Heart left ventricle (tissue), 16 donors: ENCODE data around the gene TSC22D3. TPM values are rescaled to one million over a fixed set of nuclear protein-coding genes. Genes with fewer than 3 reads are reported as not detected.
A peak's percentile ranks its signal among the peaks of the same experiment; 100 is the strongest.

Experiments
- ATAC-seq, 4 donors: fragments of 200-7000 bp; cut with Tn5 transposase; one replicate each; pipeline ENCODE4 v1.9.1; 2020 to 2022; ENCODE audit warnings: moderate library complexity in 4 of 4, mild to moderate bottlenecking in 3 of 4, moderate number of reproducible peaks in 1 of 4
- DNase-seq, 5 donors: peaks; one replicate each; pipeline ENCODE4 v3.0.0-alpha.2; 2020
- H3K27ac ChIP-seq, 12 donors: fragments of 200-600 bp; sonication (generic) in 4 of 12; one replicate each; pipeline versions ENCODE4 v1.5.0 to v1.8.0; 2016 to 2022; ENCODE audit warnings: mild to moderate bottlenecking in 2 of 12
- H3K27me3 ChIP-seq, 9 donors: fragments of 200-600 bp; sonication (generic) in 2 of 9; one replicate each; pipeline versions ENCODE4 v1.5.1 to v1.8.0; 2016 to 2022; ENCODE audit warnings: mild to moderate bottlenecking in 3 of 9
- H3K36me3 ChIP-seq, 9 donors: fragments of 200-600 bp; sonication (generic) in 2 of 9; one replicate each; pipeline versions ENCODE4 v1.5.0 to v1.8.0; 2018 to 2022; ENCODE audit warnings: mild to moderate bottlenecking in 2 of 9
- H3K4me1 ChIP-seq, 12 donors: fragments of 200-600 bp; sonication (generic) in 4 of 12; one replicate each; pipeline versions ENCODE4 v1.5.0 to v1.8.0; 2016 to 2022; ENCODE audit warnings: mild to moderate bottlenecking in 3 of 12
- H3K4me3 ChIP-seq, 12 donors: fragments of 200-600 bp; sonication (generic) in 4 of 12; one replicate each; pipeline versions ENCODE4 v1.5.0 to v1.8.0; 2017 to 2022; ENCODE audit warnings: mild to moderate bottlenecking in 9 of 12, moderate library complexity in 4 of 12
- H3K9me3 ChIP-seq, 12 donors: fragments of 200-600 bp; sonication (generic) in 4 of 12; one replicate each; pipeline versions ENCODE4 v1.5.0 to v1.8.0; 2016 to 2022; ENCODE audit warnings: mild to moderate bottlenecking in 1 of 12
- CTCF ChIP-seq, 12 donors: fragments of 200-600 bp; sonication (generic) in 4 of 12; IDR thresholded peaks; one replicate each; pipeline versions ENCODE4 v1.5.0 to v1.8.0; 2018 to 2022; ENCODE audit warnings: antibody characterized with exemption in 12 of 12, mild to moderate bottlenecking in 5 of 12
- POLR2A ChIP-seq, 2 donors: fragments of 450-650 bp; IDR thresholded peaks; one replicate each; pipeline ENCODE4 v1.6.1; 2017; ENCODE audit warnings: antibody characterized with exemption in 2 of 2, mild to moderate bottlenecking in 2 of 2, moderate library complexity in 2 of 2
- WGBS, 4 donors: extraction: QIAGEN DNeasy Blood & Tissue Kit in 2 of 4; methylation state at CpG; one replicate each; pipeline versions ENCODE4 v1.1.5 to v1.1.7; 2013 to 2018; 5-methylcytosine and 5-hydroxymethylcytosine counted together
- intact Hi-C, 10 donors: fragments of 100-400 bp; cut with DNase I; formaldehyde crosslinking; loops; one replicate each; pipeline versions ENCODE4 v1.11.1 to v1.14.2; 2022
- polyA plus RNA-seq, 2 donors: library from polyadenylated mRNA; stranded (reverse); fragments of 200-250 nt; gene quantifications; one replicate each; pipeline ENCODE4 v1.2.3, GENCODE V29; 2013
- total RNA-seq, 9 donors: library from RNA; depleted of rRNA in 2 of 9; stranded (reverse); fragments of >200 nt in 2 of 9; fragmentation: NEBNext Ultra II Directional in 3 of 9; extraction: Animal tissue kit (Norgen Biotek cat#: 25700) in 3 of 9; gene quantifications; one replicate each; pipeline versions ENCODE4 v1.1.0 to v1.2.4, GENCODE V29; 2016 to 2023
- donor health status: ischemic (EF 13 %, LVEDD 7.1; RV severe dilation, severe dysfunction).
- donor health status: healthy with polysubstance abuse.
- donor health status: DM: no; HTN: yes; CAD: no.
- donor health status: DM: no; HTN: no; CAD: no.
- donor health status: ischemic (EF 25% LVEDD 6.9; RV normal size, moderate dysfunction).
- donor health status: ischemic (EF 25% LVEDD 5.7; RV mildly dilated, moderate dysfunction).
- donor health status: healthy.
- donor health status: DM: yes; HTN: yes; CAD: no.
- donor health status: ischemic (EF 35%, LVEDD 5.7; RV mildly dilated, moderate dysfunction).
- donor health status: nonischemic (EF 11% LVEDD 7.7; RV severe dilation, severe dysfunction).
- donor health status: DM: yes; HTN: yes; CAD: no.
- donor health status: PGD.
- donor health status: ischemic (EF 29% LVEDD 5.4; RV normal size, mild dysfunction).
- donor health status: nonischemic (EF 23%, LVEDD 6.1; RV moderate dilation, normal function).

TSC22D3 gene
- total and polyA plus RNA-seq, 11 donors = 28.0 to 145 (median 33.9) TPM

- no peak for DNase-seq
- Histone ChIP-seq H3K27ac (peak overlapping the region in 11 of 12 donors; percentile 90 to 99 (median 93)), H3K4me3 (peak overlapping the region in 11 of 12 donors; percentile 46 to 95 (median 75)), H3K4me1 (peaks cover 0 to 67% (median 12%) of the 10 kb centered on the region in 12 donors), H3K36me3 (peaks cover 0 to 25% (median 16%) of the 10 kb centered on the region in 9 donors), H3K9me3 (no peaks in the 10 kb centered on the region), H3K27me3 (peaks cover 0 to 9% (median 0%) of the 10 kb centered on the region in 9 donors)
- peak in 3 of 12 donors; percentile 5 to 10 (median 9) for TF ChIP-seq CTCF (IDR thresholded peaks at IDR 0.05)
- no peak for TF ChIP-seq POLR2A (IDR thresholded peaks at IDR 0.05)
- 56 to 83% (median 62%) methylated on average over 6 to 9 of the region's 9 CpGs for WGBS, 4 donors
- intact Hi-C loops = loop anchor here in 2 of 10 donors (2.0 to 5.0 kb wide), 2 partner anchors 37 to 38 kb away; no protein-coding TSS in a partner anchor
- no peak for ATAC-seq
These were observed 61.2 kb downstream of the TSC22D3 start for GRCh38 chrX:107714206-107714891.

DNA sequence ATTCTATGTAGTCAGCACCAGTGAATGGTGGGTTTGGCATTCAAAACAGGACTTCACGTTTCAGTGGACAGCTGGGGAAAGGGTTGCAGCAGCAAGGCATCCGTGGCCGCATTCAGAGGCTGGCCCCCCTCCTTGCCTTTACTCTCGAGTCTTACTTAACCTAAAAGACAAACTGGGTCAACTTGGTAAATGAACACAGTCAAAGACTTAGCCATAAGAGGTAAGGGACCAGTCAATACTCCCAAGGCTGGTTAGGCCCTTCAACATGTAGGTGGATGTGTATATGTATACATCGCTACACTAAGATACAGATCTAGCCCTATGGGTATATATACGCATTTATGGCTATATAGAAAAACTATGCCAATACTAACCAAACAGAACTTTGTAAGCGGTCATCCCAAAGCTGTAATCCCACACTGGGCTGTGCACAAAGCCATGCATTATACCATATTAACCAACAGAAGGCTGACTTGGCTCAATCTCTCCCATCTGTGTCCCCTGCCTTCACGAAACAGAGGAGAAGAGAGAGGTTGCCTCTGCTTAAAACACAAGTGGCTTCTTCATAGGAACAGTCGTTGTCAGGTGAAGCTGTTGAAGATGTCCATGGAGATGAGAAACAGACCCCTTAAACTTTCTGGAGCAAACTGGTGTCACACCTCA lies 61.9 kb downstream of the TSC22D3 start:
- 61 to 80% (median 70%) methylated on average over 8 to 9 of the region's 9 CpGs for WGBS, 4 donors
- no peak for TF ChIP-seq POLR2A (IDR thresholded peaks at IDR 0.05)
- TF ChIP-seq CTCF (IDR thresholded peaks at IDR 0.05) = no peak
- intact Hi-C loops = loop anchor here in 2 of 10 donors (2.0 to 5.0 kb wide), 2 partner anchors 36 to 37 kb away; no protein-coding TSS in a partner anchor
- Histone ChIP-seq H3K27me3 (peaks cover 0 to 9% (median 0%) of the 10 kb centered on the region in 9 donors), H3K4me1 (peaks cover 0 to 67% (median 12%) of the 10 kb centered on the region in 12 donors), H3K4me3 (peak overlapping the region in 11 of 12 donors; percentile 2 to 95 (median 75)), H3K36me3 (peaks cover 0 to 25% (median 16%) of the 10 kb centered on the region in 9 donors), H3K27ac (peak overlapping the region in 10 of 12 donors; percentile 42 to 99 (median 94)), H3K9me3 (no peaks in the 10 kb centered on the region)
- no peak for ATAC-seq
- DNase-seq = no peak

- H3K4me1 ChIP-seq = peaks cover 0 to 64% (median 12%) of the 10 kb centered on the region in 12 donors
- DNase-seq (no peak), ATAC-seq (no peak)
- H3K4me3 ChIP-seq = peak overlapping the region in 8 of 12 donors; percentile 2 to 95 (median 76)
- WGBS, 4 donors = 39 to 64% (median 52%) methylated on average over 2 of the region's 2 CpGs
- peak overlapping the region in 11 of 12 donors; percentile 4 to 98 (median 92) for H3K27ac ChIP-seq
- TF ChIP-seq CTCF (IDR thresholded peaks at IDR 0.05) (no peak), POLR2A (IDR thresholded peaks at IDR 0.05) (no peak)
- no peaks in the 10 kb centered on the region for H3K9me3 ChIP-seq
- peaks cover 0 to 9% (median 0%) of the 10 kb centered on the region in 9 donors for H3K27me3 ChIP-seq
- intact Hi-C loops = loop anchor here in 1 of 10 donors (5.0 kb wide), 1 partner anchor 36 kb away; no protein-coding TSS in a partner anchor
- peaks cover 0 to 25% (median 16%) of the 10 kb centered on the region in 9 donors for H3K36me3 ChIP-seq
These were observed 62.4 kb downstream of the TSC22D3 start for GRCh38 chrX:107713203-107713542.
